ENCODE results near the gene DYRK1A.

DYRK1A gene

GRCh38 chr21:37469441-37469840 lies 102.9 kb downstream of the DYRK1A start:
- Histone ChIP-seq H3K4me3 (ENCODE audit: low read length) (no peak overlapping the region), H3K4me1 (ENCODE audit: control insufficient read depth, insufficient read depth, low read length) (peaks cover 2% of the 10 kb centered on the region), H3K9ac (ENCODE audit: low read length) (no peak overlapping the region), H3K27ac (ENCODE audit: low read depth, low read length) (no peak overlapping the region), H3K36me3 (ENCODE audit: control insufficient read depth, insufficient read depth, low read length) (peaks cover 3% of the 10 kb centered on the region), H3K27me3 (ENCODE audit: control insufficient read depth, insufficient read depth, low read length) (no peaks in the 10 kb centered on the region)

GRCh38 chr21:37472581-37472980 lies 106.0 kb downstream of the DYRK1A start:
- Histone ChIP-seq H3K27me3 (ENCODE audit: control insufficient read depth, insufficient read depth, low read length) (no peaks in the 10 kb centered on the region), H3K4me3 (ENCODE audit: low read length) (no peak overlapping the region), H3K27ac (ENCODE audit: low read depth, low read length) (no peak overlapping the region), H3K9ac (ENCODE audit: low read length) (no peak overlapping the region), H3K36me3 (ENCODE audit: control insufficient read depth, insufficient read depth, low read length) (peaks cover 3% of the 10 kb centered on the region), H3K4me1 (ENCODE audit: control insufficient read depth, insufficient read depth, low read length) (peaks cover 6% of the 10 kb centered on the region)

GRCh38 chr21:37473491-37473890 lies 106.9 kb downstream of the DYRK1A start:
- no peaks in the 10 kb centered on the region for H3K27me3 ChIP-seq (ENCODE audit: control insufficient read depth, insufficient read depth, low read length)
- no peak overlapping the region for H3K27ac ChIP-seq (ENCODE audit: low read depth, low read length)
- no peak overlapping the region for H3K9ac ChIP-seq (ENCODE audit: low read length)
- peaks cover 6% of the 10 kb centered on the region for H3K4me1 ChIP-seq (ENCODE audit: control insufficient read depth, insufficient read depth, low read length)
- H3K4me3 ChIP-seq (ENCODE audit: low read length): no peak overlapping the region
- H3K36me3 ChIP-seq (ENCODE audit: control insufficient read depth, insufficient read depth, low read length): peaks cover 3% of the 10 kb centered on the region

- no peak overlapping the region for H3K9ac ChIP-seq (ENCODE audit: low read length)
- H3K4me3 ChIP-seq (ENCODE audit: low read length): no peak overlapping the region
- no peak overlapping the region for H3K27ac ChIP-seq (ENCODE audit: low read depth, low read length)
- peaks cover 6% of the 10 kb centered on the region for H3K4me1 ChIP-seq (ENCODE audit: control insufficient read depth, insufficient read depth, low read length)
- peaks cover 3% of the 10 kb centered on the region for H3K36me3 ChIP-seq (ENCODE audit: control insufficient read depth, insufficient read depth, low read length)
- H3K27me3 ChIP-seq (ENCODE audit: control insufficient read depth, insufficient read depth, low read length): no peaks in the 10 kb centered on the region
Measured at GRCh38 chr21:37474342-37474741, 107.8 kb downstream of the DYRK1A start.

- Histone ChIP-seq H3K4me3 (ENCODE audit: low read length) (no peak overlapping the region), H3K27ac (ENCODE audit: low read depth, low read length) (no peak overlapping the region), H3K27me3 (ENCODE audit: control insufficient read depth, insufficient read depth, low read length) (no peaks in the 10 kb centered on the region), H3K36me3 (ENCODE audit: control insufficient read depth, insufficient read depth, low read length) (peaks cover 3% of the 10 kb centered on the region), H3K9ac (ENCODE audit: low read length) (no peak overlapping the region), H3K4me1 (ENCODE audit: control insufficient read depth, insufficient read depth, low read length) (peaks cover 6% of the 10 kb centered on the region)
Measured at GRCh38 chr21:37475186-37475868, 108.8 kb downstream of the DYRK1A start.

- Histone ChIP-seq H3K4me1 (ENCODE audit: control insufficient read depth, insufficient read depth, low read length) (peaks cover 4% of the 10 kb centered on the region), H3K27me3 (ENCODE audit: control insufficient read depth, insufficient read depth, low read length) (no peaks in the 10 kb centered on the region), H3K27ac (ENCODE audit: low read depth, low read length) (no peak overlapping the region), H3K36me3 (ENCODE audit: control insufficient read depth, insufficient read depth, low read length) (peaks cover 4% of the 10 kb centered on the region), H3K4me3 (ENCODE audit: low read length) (no peak overlapping the region), H3K9ac (ENCODE audit: low read length) (no peak overlapping the region)
Measured at GRCh38 chr21:37478794-37479193, 112.2 kb downstream of the DYRK1A start.

GRCh38 chr21:37483776-37484175 lies 117.2 kb downstream of the DYRK1A start:
- H3K36me3 ChIP-seq (ENCODE audit: control insufficient read depth, insufficient read depth, low read length): peaks cover 12% of the 10 kb centered on the region
- no peak overlapping the region for H3K27ac ChIP-seq (ENCODE audit: low read depth, low read length)
- no peaks in the 10 kb centered on the region for H3K4me1 ChIP-seq (ENCODE audit: control insufficient read depth, insufficient read depth, low read length)
- H3K9ac ChIP-seq (ENCODE audit: low read length): no peak overlapping the region
- H3K4me3 ChIP-seq (ENCODE audit: low read length): no peak overlapping the region
- no peaks in the 10 kb centered on the region for H3K27me3 ChIP-seq (ENCODE audit: control insufficient read depth, insufficient read depth, low read length)

GRCh38 chr21:37484535-37485474 lies 118.2 kb downstream of the DYRK1A start:
- no peaks in the 10 kb centered on the region for H3K27me3 ChIP-seq (ENCODE audit: control insufficient read depth, insufficient read depth, low read length)
- H3K4me3 ChIP-seq (ENCODE audit: low read length): no peak overlapping the region
- no peaks in the 10 kb centered on the region for H3K4me1 ChIP-seq (ENCODE audit: control insufficient read depth, insufficient read depth, low read length)
- H3K36me3 ChIP-seq (ENCODE audit: control insufficient read depth, insufficient read depth, low read length): peaks cover 12% of the 10 kb centered on the region
- H3K27ac ChIP-seq (ENCODE audit: low read depth, low read length): no peak overlapping the region
- no peak overlapping the region for H3K9ac ChIP-seq (ENCODE audit: low read length)

- Histone ChIP-seq H3K4me3 (ENCODE audit: low read length) (no peak overlapping the region), H3K27me3 (ENCODE audit: control insufficient read depth, insufficient read depth, low read length) (no peaks in the 10 kb centered on the region), H3K36me3 (ENCODE audit: control insufficient read depth, insufficient read depth, low read length) (peaks cover 8% of the 10 kb centered on the region), H3K9ac (ENCODE audit: low read length) (no peak overlapping the region), H3K27ac (ENCODE audit: low read depth, low read length) (no peak overlapping the region), H3K4me1 (ENCODE audit: control insufficient read depth, insufficient read depth, low read length) (no peaks in the 10 kb centered on the region)
Measured at GRCh38 chr21:37489553-37489952, 123.0 kb downstream of the DYRK1A start.

GRCh38 chr21:37490084-37490483 lies 123.5 kb downstream of the DYRK1A start:
- peaks cover 8% of the 10 kb centered on the region for H3K36me3 ChIP-seq (ENCODE audit: control insufficient read depth, insufficient read depth, low read length)
- no peak overlapping the region for H3K4me3 ChIP-seq (ENCODE audit: low read length)
- no peak overlapping the region for H3K9ac ChIP-seq (ENCODE audit: low read length)
- no peaks in the 10 kb centered on the region for H3K4me1 ChIP-seq (ENCODE audit: control insufficient read depth, insufficient read depth, low read length)
- H3K27me3 ChIP-seq (ENCODE audit: control insufficient read depth, insufficient read depth, low read length): no peaks in the 10 kb centered on the region
- no peak overlapping the region for H3K27ac ChIP-seq (ENCODE audit: low read depth, low read length)

- Histone ChIP-seq H3K36me3 (ENCODE audit: control insufficient read depth, insufficient read depth, low read length) (peaks cover 2% of the 10 kb centered on the region), H3K27me3 (ENCODE audit: control insufficient read depth, insufficient read depth, low read length) (no peaks in the 10 kb centered on the region), H3K9ac (ENCODE audit: low read length) (no peak overlapping the region), H3K4me1 (ENCODE audit: control insufficient read depth, insufficient read depth, low read length) (no peaks in the 10 kb centered on the region), H3K4me3 (ENCODE audit: low read length) (no peak overlapping the region), H3K27ac (ENCODE audit: low read depth, low read length) (no peak overlapping the region)
Measured at GRCh38 chr21:37496972-37497371, 130.4 kb downstream of the DYRK1A start.

GRCh38 chr21:37498664-37499063 lies 132.1 kb downstream of the DYRK1A start:
- no peaks in the 10 kb centered on the region for H3K4me1 ChIP-seq (ENCODE audit: control insufficient read depth, insufficient read depth, low read length)
- no peak overlapping the region for H3K9ac ChIP-seq (ENCODE audit: low read length)
- no peaks in the 10 kb centered on the region for H3K27me3 ChIP-seq (ENCODE audit: control insufficient read depth, insufficient read depth, low read length)
- no peak overlapping the region for H3K4me3 ChIP-seq (ENCODE audit: low read length)
- peaks cover 2% of the 10 kb centered on the region for H3K36me3 ChIP-seq (ENCODE audit: control insufficient read depth, insufficient read depth, low read length)
- no peak overlapping the region for H3K27ac ChIP-seq (ENCODE audit: low read depth, low read length)
